ENCODE measurements around the gene GOLGA8M. TPM values are rescaled to one million over a fixed set of nuclear protein-coding genes. Genes with fewer than 3 reads are reported as not detected.

Gene GOLGA8M
- total and polyA plus RNA-seq, 8 donors, result not detected

Small RNA genes lying within 50 kb of the gene (small RNA-seq; reads per million reads assigned to genes)
- gene RN7SL719P, result 0 reads per million in 4 donors

Other genes starting within 250 kb of the GOLGA8M start
- not detected for gene GOLGA8G, start 179.4 kb downstream of the GOLGA8M start, total RNA-seq
- gene GOLGA8G, start 179.4 kb downstream of the GOLGA8M start, polyA plus RNA-seq, result under 1 TPM in 1 of 3 donors, not detected in 2; 0.03 TPM
- gene GOLGA6L25, start 158.9 kb downstream of the GOLGA8M start, total RNA-seq, result not detected
- gene GOLGA6L25, start 158.9 kb downstream of the GOLGA8M start, polyA plus RNA-seq, result not detected
- gene GOLGA6L7, start 136.2 kb upstream of the GOLGA8M start, total RNA-seq, result not detected
- gene GOLGA6L7, start 136.2 kb upstream of the GOLGA8M start, polyA plus RNA-seq, result not detected
- gene APBA2, start 173.6 kb upstream of the GOLGA8M start, total RNA-seq, result 10 to 100 TPM in 1 of 5 donors, 1 to 10 TPM in 2, under 1 TPM in 1, not detected in 1; 0.45 to 13.3 (median 8.7) TPM
- gene APBA2, start 173.6 kb upstream of the GOLGA8M start, polyA plus RNA-seq, result 1 to 10 TPM in 1 of 3 donors, under 1 TPM in 2; 0.62 to 2.0 (median 0.85) TPM

Data from stomach (tissue), 8 donors.